ENCODE data around the gene GTPBP4. TPM values are rescaled to one million over a fixed set of nuclear protein-coding genes. Genes with fewer than 3 reads are reported as not detected.

GTPBP4 gene
- total and polyA plus RNA-seq, 2 of the 8 experiments (the other 6 are each of a cell fraction or from before 2014, with no cell fraction given): 16.9 to 98.1 TPM

GRCh38 chr10:987870-988666, at the start of gene GTPBP4 (continued):
- TF ChIP-seq ATF2 (IDR thresholded peaks at IDR 0.05; ENCODE audit: low read length) (no peak), EZH2 (IDR thresholded peaks at IDR 0.05; ENCODE audit: low read depth, low read length, severe bottlenecking) (no peak), TCF12 (IDR thresholded peaks at IDR 0.05; ENCODE audit: low read depth, low read length) (no peak), POLR2A (IDR thresholded peaks at IDR 0.05; ENCODE audit: control extremely low read depth in 1 of 2, low read depth in 2 of 2, low read length in 2 of 2) (peak; percentile 77 to 86), SP1 (IDR thresholded peaks at IDR 0.05; ENCODE audit: low read depth, low read length) (0 out of 2 replicates have a peak, but pooled peaks have one; percentile 43), ZNF274 (IDR thresholded peaks at IDR 0.05; ENCODE audit: borderline replicate concordance, extremely low read depth, low read length) (no peak), EP300 (IDR thresholded peaks at IDR 0.05; ENCODE audit: borderline replicate concordance in 1 of 2, low read depth in 2 of 2, low read length in 2 of 2) (peak in 1 of 2 experiments; percentile 3; a peak in 1 of 3 replicates), JUND (IDR thresholded peaks at IDR 0.05; ENCODE audit: low read length) (no peak), FOSL1 (IDR thresholded peaks at IDR 0.05; ENCODE audit: insufficient read depth, low read depth, low read length) (no peak), TAF1 (IDR thresholded peaks at IDR 0.05; ENCODE audit: low read depth, low read length) (peak; percentile 90), POU5F1 (IDR thresholded peaks at IDR 0.05; ENCODE audit: low read depth, low read length) (no peak), SUZ12 (IDR thresholded peaks at IDR 0.05; ENCODE audit: low read length) (no peak), CHD2 (IDR thresholded peaks at IDR 0.05; ENCODE audit: low read length) (no peak; the same call in 1 of the 2 replicates), CREB1 (IDR thresholded peaks at IDR 0.05) (peak; percentile 92), RAD21 (IDR thresholded peaks at IDR 0.05 in 1 of 2, conservative IDR thresholded peaks at IDR 0.05 in 1 of 2; ENCODE audit: low read depth in 2 of 2, low read length in 2 of 2) (no peak; a peak in 1 of 4 replicates), SIRT6 (IDR thresholded peaks at IDR 0.05; ENCODE audit: low read length) (no peak), RBBP5 (IDR thresholded peaks at IDR 0.05; ENCODE audit: borderline replicate concordance, low read depth, low read length) (peak; percentile 81; the same call in 1 of the 2 replicates), POLR2AphosphoS5 (IDR thresholded peaks at IDR 0.05; ENCODE audit: low read depth, low read length) (peak; percentile 87), EGR1 (IDR thresholded peaks at IDR 0.05; ENCODE audit: borderline replicate concordance, low read depth, low read length) (no peak), SP4 (IDR thresholded peaks at IDR 0.05; ENCODE audit: low read length) (no peak), GABPA (IDR thresholded peaks at IDR 0.05; ENCODE audit: borderline replicate concordance, insufficient read depth, low read length) (peak; percentile 90; the same call in 1 of the 2 replicates), MAX (IDR thresholded peaks at IDR 0.05) (peak; percentile 73; the same call in 1 of the 2 replicates), CBX5 (IDR thresholded peaks at IDR 0.05; ENCODE audit: low read depth, low read length) (no peak)

All from H1 (cell line).